ENCODE results near the gene ZYG11A.
"Not testable (repeated sequence)": the region's sequence is repeated elsewhere in the genome, so short reads cannot be mapped to it uniquely, and the experiment has no call there.

Gene ZYG11A

GRCh38 chr1:52842643-52843310 is at the start of gene ZYG11A:
Gene ZYG11A, plus strand, starts transcription at chr1:52842760. Its CDS starts 124 bp downstream, at chr1:52842884.
- peak; percentile 37 to 39 for DNase-seq (ENCODE audit: low read depth in 2 of 2)

GRCh38 chr1:52793717-52794116 is 48.8 kb upstream of the ZYG11A start:
- DNase-seq (ENCODE audit: low read depth in 2 of 2): not testable (repeated sequence)

- no peak for DNase-seq (ENCODE audit: low read depth in 2 of 2)
Observed at GRCh38 chr1:52795464-52795863, 47.1 kb upstream of the ZYG11A start.

GRCh38 chr1:52798331-52798730 is 44.2 kb upstream of the ZYG11A start:
- no peak for DNase-seq (ENCODE audit: low read depth in 2 of 2)

GRCh38 chr1:52801011-52801410 is 41.5 kb upstream of the ZYG11A start:
- no peak for DNase-seq (ENCODE audit: low read depth in 2 of 2)

- DNase-seq (ENCODE audit: low read depth in 2 of 2): not testable (repeated sequence)
Observed at GRCh38 chr1:52804083-52804482, 38.5 kb upstream of the ZYG11A start.

GRCh38 chr1:52814465-52814864 is 28.1 kb upstream of the ZYG11A start:
- peak in 1 of 2 experiments; percentile 4 for DNase-seq (ENCODE audit: low read depth in 2 of 2)

GRCh38 chr1:52820830-52821229 is 21.7 kb upstream of the ZYG11A start:
- DNase-seq (ENCODE audit: low read depth in 2 of 2): not testable (repeated sequence)

GRCh38 chr1:52825868-52826267 is 16.7 kb upstream of the ZYG11A start:
- DNase-seq (ENCODE audit: low read depth in 2 of 2): no peak

- DNase-seq (ENCODE audit: low read depth in 2 of 2): no peak
Observed at GRCh38 chr1:52834798-52835197, 7.8 kb upstream of the ZYG11A start.

- no peak for DNase-seq (ENCODE audit: low read depth in 2 of 2)
Observed at GRCh38 chr1:52836035-52836434, 6.5 kb upstream of the ZYG11A start.

GRCh38 chr1:52839175-52839574 is 3.4 kb upstream of the ZYG11A start:
- DNase-seq (ENCODE audit: low read depth in 2 of 2): not testable (repeated sequence)

GRCh38 chr1:52845119-52845518 is 2.6 kb downstream of the ZYG11A start:
- not testable (repeated sequence) for DNase-seq (ENCODE audit: low read depth in 2 of 2)

- no peak for DNase-seq (ENCODE audit: low read depth in 2 of 2)
Observed at GRCh38 chr1:52848423-52848822, 5.9 kb downstream of the ZYG11A start.

- no peak for DNase-seq (ENCODE audit: low read depth in 2 of 2)
Observed at GRCh38 chr1:52850951-52851350, 8.4 kb downstream of the ZYG11A start.

GRCh38 chr1:52852854-52853253 is 10.3 kb downstream of the ZYG11A start:
- DNase-seq (ENCODE audit: low read depth in 2 of 2): no peak

GRCh38 chr1:52855584-52855983 is 13.0 kb downstream of the ZYG11A start:
- DNase-seq (ENCODE audit: low read depth in 2 of 2): no peak

GRCh38 chr1:52856026-52856425 is 13.5 kb downstream of the ZYG11A start:
- DNase-seq (ENCODE audit: low read depth in 2 of 2): no peak

- DNase-seq (ENCODE audit: low read depth in 2 of 2): no peak
Observed at GRCh38 chr1:52857443-52857842, 14.9 kb downstream of the ZYG11A start.

- no peak for DNase-seq (ENCODE audit: low read depth in 2 of 2)
Observed at GRCh38 chr1:52862666-52863458, 20.3 kb downstream of the ZYG11A start.

- no peak for DNase-seq (ENCODE audit: low read depth in 2 of 2)
Observed at GRCh38 chr1:52867087-52867863, 24.7 kb downstream of the ZYG11A start.

GRCh38 chr1:52869727-52870126 is 27.2 kb downstream of the ZYG11A start:
- DNase-seq (ENCODE audit: low read depth in 2 of 2): not testable (repeated sequence)

Data from fibroblast of skin of left quadriceps (primary cell).